Keratinocyte (primary cell): ENCODE measurements around the gene ULK4.
"Not testable (repeated sequence)": the region's sequence is repeated elsewhere in the genome, so short reads cannot be mapped to it uniquely, and the experiment has no call there.

Experiments
- EZH2 ChIP-seq: IDR thresholded peaks from one replicate; pipeline ENCODE4 v1.6.1; 2012; ENCODE audit warnings: inconsistent platforms, mild to moderate bottlenecking, low read length, moderate library complexity
- TF ChIP-seq, protein P1 (sequence below), 3 experiments: IDR thresholded peaks in 1 of 3; conservative IDR thresholded peaks in 1 of 3; optimal IDR thresholded peaks in 1 of 3; 2 replicates in 2 of 3; 3 replicates in 1 of 3; pipeline versions ENCODE3 to v1.5.1; 2011; ENCODE audit warnings: low read length in 3 of 3, mild to moderate bottlenecking in 3 of 3, moderate library complexity in 2 of 3, control low read depth in 1 of 3, inconsistent platforms in 1 of 3; ENCODE audit not compliant: insufficient read depth in 2 of 3; ENCODE audit errors: extremely low read depth in 1 of 3

DNA sequence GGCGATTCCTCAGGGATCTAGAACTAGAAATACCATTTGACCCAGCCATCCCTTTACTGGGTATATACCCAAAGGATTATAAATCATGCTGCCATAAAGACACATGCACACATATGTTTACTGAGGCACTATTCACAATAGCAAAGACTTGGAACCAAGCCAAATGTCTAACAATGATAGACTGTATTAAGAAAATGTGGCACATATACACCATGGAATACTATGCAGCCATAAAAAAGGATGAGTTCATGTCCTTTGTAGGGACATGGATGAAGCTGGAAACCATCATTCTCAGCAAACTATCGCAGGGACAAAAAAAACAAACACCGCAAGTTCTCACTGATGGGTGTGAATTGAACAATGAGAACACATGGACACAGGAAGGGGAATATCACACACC, 515.6 kb downstream of the ULK4 start:
- TF ChIP-seq, protein P1, sequence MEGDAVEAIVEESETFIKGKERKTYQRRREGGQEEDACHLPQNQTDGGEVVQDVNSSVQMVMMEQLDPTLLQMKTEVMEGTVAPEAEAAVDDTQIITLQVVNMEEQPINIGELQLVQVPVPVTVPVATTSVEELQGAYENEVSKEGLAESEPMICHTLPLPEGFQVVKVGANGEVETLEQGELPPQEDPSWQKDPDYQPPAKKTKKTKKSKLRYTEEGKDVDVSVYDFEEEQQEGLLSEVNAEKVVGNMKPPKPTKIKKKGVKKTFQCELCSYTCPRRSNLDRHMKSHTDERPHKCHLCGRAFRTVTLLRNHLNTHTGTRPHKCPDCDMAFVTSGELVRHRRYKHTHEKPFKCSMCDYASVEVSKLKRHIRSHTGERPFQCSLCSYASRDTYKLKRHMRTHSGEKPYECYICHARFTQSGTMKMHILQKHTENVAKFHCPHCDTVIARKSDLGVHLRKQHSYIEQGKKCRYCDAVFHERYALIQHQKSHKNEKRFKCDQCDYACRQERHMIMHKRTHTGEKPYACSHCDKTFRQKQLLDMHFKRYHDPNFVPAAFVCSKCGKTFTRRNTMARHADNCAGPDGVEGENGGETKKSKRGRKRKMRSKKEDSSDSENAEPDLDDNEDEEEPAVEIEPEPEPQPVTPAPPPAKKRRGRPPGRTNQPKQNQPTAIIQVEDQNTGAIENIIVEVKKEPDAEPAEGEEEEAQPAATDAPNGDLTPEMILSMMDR (optimal IDR thresholded peaks at IDR 0.05 in 1 of 3, IDR thresholded peaks at IDR 0.05 in 1 of 3, conservative IDR thresholded peaks at IDR 0.05 in 1 of 3; ENCODE audit: extremely low read depth in 1 of 3, insufficient read depth in 2 of 3, low read length in 3 of 3): not testable (repeated sequence)
- not testable (repeated sequence) for TF ChIP-seq EZH2
